C4-2B (cell line): Measurements from ENCODE around the gene KLK15.

Experiments
- H3K27ac ChIP-seq: fragments of 450-650 bp; 2 replicates; pipeline ENCODE4 v1.5.1; 2017
- CTCF ChIP-seq: fragments of 450-650 bp; conservative IDR thresholded peaks from 2 replicates; pipeline ENCODE4 v1.5.1; 2017; ENCODE audit warnings: mild to moderate bottlenecking
- ZFX ChIP-seq: fragments of 450-650 bp; IDR thresholded peaks from 2 replicates; pipeline ENCODE4 v1.6.1; 2017

KLK15 gene

DNA sequence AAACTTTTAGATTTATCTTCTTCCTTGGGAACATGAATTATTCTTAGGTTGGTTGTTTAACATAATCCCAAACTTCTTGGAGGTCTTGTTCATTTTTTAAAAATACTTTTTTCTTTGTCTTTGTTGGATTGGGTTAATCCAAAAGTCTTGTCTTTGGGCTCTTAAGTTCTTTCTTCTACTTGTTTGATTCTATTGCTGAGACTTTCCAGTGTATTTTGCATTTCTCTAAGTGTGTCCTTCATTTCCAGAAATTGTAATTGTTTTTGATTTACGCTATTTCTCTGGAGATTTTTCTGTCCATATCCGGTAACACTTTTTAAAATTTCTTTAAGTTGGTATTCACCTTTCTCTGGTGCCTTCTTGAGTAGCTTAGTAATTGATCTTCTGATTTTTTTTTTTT lies 9.8 kb upstream of the KLK15 start:
- peak overlapping the region; percentile 100 for H3K27ac ChIP-seq
- TF ChIP-seq ZFX (no peak), CTCF (no peak)

DNA sequence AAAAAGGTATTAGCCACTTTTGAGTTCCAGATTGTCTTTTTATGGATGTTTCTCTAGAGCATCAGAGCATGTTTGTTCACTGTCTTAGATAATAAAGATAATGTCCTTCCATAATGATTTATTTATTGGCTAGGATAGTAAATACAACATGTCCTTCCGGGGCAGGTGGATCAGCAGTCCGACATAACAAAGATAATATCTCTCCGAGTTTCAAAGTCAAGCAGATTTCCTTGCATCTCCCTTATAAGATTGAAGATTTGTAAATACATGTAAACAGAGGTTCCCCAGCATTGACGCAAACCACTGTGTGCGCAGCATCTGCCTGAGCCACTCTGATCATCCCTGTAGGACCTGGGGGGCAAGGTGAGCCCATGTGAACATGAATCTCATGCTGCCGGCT lies 8.8 kb upstream of the KLK15 start:
- peak overlapping the region; percentile 100 for H3K27ac ChIP-seq
- no peak for TF ChIP-seq ZFX

- TF ChIP-seq ZFX: no peak
- TF ChIP-seq CTCF: no peak
- peak overlapping the region; percentile 100 for H3K27ac ChIP-seq
These were observed 6.6 kb upstream of the KLK15 start for GRCh38 chr19:50839712-50840655.

DNA sequence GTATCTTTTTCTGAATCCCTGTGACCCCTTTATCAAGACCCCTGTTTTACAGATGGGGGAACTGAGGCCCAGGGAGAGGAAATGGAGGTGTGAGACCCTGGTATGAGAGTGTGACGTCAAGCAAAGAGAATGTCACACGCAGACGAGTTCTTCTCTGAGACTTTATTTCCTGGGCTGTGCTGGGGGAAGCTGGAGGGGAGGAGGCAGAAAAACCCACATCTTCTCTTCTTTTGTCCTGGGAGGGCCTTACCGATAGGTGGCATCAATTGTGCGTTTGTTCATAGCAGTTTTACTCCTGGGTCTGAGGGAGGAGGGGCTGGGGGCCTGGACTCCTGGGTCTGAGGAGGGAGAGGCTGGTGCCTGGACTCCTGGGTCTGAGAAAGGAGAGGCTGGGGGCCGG lies 4.9 kb upstream of the KLK15 start:
- TF ChIP-seq CTCF (no peak; the same call in 1 of the 2 replicates), ZFX (no peak)
- peak overlapping the region; percentile 100 for H3K27ac ChIP-seq

- TF ChIP-seq ZFX (no peak), CTCF (no peak)
- peak overlapping the region; percentile 100 for H3K27ac ChIP-seq
These were observed 3.9 kb upstream of the KLK15 start for GRCh38 chr19:50837300-50837699.

- H3K27ac ChIP-seq: peak overlapping the region; percentile 100
- TF ChIP-seq ZFX: no peak
- no peak for TF ChIP-seq CTCF
These were observed 3.3 kb upstream of the KLK15 start for GRCh38 chr19:50836543-50837195.

GRCh38 chr19:50835785-50836542 lies 2.6 kb upstream of the KLK15 start:
- no peak for TF ChIP-seq CTCF
- TF ChIP-seq ZFX: no peak
- H3K27ac ChIP-seq: peak overlapping the region; percentile 100
